Activated CD4-positive, CD25-positive, alpha-beta regulatory T cell treated with anti-CD3 and anti-CD28 coated beads, Interleukin-2, amount 50 U/mL, for 16 hours (primary cell): ENCODE results near the gene PRPF31.

Source experiments
- DNase-seq: peaks from one replicate; pipeline ENCODE4 v3.0.0-alpha.2; 2020; ENCODE audit warnings: low read depth, low spot score

Gene PRPF31

DNA sequence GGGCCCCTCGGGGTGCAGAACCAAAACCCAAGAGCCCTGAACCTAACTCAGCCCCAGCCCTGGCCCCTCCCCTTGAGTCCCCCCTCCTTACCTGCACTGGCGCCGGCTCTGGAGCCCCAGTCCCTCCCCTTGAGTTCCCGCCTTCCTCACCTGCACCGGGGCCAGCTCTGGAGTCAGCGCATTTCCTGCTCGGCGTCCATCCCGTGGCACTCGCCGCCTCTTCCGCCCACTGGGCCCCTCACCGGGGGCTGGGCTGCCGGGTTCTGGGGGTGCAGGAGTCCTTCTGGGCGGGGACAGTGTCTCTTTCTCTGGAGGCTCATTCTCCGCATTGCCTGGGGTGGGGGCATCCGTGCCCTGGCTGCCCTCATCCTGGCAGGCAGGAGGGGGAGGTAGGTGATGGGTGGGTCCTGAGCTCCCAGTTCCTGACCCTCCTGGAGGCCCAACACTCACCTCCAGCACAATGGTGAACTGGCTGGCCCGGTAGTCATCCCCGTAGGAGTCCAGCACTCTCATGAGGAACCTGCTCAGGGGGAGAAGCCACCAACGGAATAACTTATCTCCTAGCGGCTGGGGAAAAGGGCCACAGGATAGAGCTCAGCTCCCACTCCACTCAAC, 7.6 kb upstream of the PRPF31 start:
- no peak for DNase-seq

DNA sequence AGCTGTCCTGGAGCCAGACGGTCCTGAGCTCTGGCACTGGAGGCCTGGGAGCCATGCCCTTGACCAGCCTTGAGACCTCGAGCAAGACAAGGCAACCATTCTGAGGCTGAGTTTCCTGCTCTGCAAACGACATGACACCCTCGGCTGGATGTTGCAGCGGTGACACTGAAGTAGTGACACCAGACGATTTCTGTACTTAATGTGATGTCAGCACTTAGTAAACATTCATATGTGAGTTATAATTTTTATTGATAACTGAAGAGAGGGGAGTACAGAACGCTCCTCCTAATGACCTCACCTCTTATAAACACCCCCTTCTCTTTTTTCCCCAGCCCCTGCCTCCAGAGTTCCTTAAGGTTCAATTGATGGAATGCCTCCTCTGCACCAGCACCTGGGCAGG, 7.1 kb upstream of the PRPF31 start:
- DNase-seq, result no peak

DNA sequence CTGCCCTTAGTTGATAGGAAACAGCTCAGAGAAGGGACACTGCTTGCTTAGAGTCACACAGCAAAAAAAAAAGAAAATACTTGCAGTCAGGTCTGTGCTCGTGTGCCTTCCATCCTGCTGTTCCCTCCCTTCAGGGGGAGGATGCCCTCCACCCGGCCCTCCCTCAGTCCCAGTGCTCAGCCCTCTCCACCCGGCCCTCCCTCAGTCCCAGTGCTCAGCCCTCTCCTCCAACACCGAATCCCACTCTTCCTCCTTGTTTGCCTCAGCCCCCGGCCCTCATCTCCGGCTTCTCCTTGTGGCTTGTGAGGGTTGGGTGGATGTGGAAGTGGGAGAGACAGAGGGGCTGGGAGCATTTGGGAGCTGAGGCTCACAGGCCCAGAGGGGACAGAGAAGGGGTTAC, 5.9 kb upstream of the PRPF31 start:
- no peak for DNase-seq

DNA sequence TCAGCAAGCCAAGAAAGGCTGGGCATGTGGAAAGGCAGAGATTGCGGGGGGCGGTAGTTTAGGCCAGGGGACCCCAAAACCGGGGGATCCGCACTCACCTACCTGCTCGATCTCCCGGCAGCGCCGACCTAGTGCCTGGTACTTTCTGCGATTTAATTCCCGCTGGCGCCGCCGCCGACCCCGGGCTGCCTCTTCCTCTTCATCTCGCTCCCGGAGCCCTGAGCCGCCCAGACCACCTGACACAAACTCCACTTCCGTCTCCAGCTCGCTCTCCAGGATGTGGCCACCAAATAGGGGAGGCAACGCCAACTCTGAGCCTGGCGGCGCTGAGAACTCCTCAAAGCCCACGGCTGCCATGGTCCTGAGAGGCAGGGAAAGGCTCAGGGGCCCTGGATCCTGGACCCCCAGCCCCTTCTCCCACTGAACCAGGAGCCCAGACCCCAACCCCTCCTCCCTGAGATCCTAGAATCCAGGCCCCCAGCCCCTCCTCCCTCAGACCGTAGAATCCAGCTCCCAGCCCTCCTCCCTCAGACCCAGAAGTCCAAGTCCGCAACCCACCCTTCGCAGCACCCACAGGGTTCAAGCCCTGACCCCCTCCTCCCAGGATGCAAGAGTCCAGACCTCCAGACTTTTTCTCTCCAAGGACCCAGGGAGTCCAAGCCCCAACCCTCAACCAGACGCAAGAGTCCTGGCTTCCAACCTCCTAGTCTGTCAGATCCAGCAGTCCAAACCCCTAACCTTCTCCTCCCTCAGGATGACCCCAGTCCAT, 1.0 kb upstream of the PRPF31 start:
- DNase-seq, result no peak

DNA sequence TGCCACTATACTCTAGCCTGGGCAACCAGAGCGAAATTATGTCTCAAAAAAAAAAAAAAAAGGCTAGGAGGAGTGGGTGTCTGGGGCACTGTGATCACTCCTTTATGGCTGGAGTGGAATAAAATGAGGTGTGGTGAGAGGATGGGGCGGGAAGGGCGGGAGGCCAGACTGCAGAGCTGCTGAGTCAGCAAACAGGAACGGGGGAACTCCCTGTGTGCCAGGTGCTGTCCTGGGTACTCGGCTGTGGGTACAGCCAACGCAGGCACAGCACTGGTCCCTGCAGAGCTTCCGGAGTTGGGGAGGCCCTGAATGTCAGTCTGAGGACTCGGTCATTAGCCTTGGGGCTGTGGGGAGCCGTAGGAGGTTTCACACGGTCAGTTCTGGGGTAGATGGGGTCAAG, 5.7 kb downstream of the PRPF31 start:
- DNase-seq, result no peak

DNA sequence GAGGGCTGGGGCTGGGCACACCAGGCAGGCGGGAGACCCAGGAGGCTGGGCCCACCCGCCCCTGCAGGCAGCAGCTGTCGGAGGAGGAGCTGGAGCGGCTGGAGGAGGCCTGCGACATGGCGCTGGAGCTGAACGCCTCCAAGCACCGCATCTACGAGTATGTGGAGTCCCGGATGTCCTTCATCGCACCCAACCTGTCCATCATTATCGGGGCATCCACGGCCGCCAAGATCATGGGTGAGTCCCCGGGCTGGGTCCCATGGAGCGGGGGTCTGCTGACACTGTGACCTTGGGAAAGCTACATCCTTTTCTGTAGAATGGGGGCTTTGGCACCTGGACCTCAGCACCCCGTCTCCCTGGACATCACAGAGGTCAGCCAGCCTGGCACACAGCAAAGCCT, 8.1 kb downstream of the PRPF31 start:
- no peak for DNase-seq

DNA sequence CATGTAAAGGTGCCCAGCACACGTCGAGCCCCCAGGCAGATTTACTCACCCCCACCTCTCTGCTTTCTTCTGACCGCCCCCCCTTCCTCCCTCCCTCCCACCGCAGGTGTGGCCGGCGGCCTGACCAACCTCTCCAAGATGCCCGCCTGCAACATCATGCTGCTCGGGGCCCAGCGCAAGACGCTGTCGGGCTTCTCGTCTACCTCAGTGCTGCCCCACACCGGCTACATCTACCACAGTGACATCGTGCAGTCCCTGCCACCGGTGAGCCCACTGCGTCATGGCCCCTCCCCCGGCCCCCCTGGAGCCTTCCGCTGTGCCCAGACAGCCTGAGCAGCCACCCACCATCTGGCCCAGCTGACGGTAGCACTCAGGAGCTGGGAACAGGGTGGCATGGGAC, 8.8 kb downstream of the PRPF31 start:
- no peak for DNase-seq

DNA sequence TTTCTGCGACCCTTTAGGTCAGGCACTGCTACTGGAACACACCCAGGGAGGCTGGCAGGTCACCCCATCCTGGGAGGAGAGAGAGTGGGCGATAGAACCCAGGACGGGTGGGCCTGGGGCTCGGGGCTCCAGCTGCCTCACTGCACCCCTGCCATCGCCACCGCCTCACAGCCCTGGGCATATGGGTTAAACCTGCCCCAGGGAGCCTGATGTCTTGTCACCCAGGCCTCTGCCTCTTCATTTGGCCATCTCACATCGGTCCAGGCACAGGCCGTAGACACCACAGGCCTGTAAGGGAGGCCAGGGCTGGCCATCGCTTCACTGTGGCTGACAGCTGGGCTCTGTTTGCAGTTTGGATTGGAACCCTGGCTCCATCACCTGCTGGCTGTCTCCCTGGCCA, 10.2 kb downstream of the PRPF31 start:
- DNase-seq, result no peak

DNA sequence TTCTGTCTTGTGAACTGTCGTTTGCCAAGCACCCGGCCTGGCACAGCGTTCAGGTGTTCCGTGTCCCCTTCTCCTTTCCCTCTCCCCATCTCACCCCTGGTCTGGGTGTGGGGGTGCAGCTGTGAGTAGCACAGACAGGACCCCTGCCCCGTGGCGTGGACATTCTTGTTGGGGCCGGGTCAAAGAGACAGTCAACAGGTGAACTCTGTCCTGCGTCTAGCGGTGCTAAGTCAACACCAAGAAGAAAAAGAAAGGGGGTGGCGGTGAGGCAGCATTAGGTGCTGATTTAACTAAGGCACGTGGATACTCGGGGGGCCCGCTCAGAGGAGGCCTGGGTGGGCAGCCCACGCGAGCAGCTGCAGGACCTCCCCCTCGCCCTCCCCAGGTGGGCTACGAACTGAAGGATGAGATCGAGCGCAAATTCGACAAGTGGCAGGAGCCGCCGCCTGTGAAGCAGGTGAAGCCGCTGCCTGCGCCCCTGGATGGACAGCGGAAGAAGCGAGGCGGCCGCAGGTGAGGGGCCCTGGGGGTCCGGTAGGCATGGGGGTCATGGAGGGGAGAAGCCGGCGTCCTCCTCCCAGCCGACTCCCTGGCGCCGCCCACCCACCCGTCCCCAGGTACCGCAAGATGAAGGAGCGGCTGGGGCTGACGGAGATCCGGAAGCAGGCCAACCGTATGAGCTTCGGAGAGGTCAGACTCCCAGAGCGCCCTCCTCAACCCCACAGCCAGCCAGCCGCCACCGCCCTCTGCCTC, 12.3 kb downstream of the PRPF31 start:
- no peak for DNase-seq

DNA sequence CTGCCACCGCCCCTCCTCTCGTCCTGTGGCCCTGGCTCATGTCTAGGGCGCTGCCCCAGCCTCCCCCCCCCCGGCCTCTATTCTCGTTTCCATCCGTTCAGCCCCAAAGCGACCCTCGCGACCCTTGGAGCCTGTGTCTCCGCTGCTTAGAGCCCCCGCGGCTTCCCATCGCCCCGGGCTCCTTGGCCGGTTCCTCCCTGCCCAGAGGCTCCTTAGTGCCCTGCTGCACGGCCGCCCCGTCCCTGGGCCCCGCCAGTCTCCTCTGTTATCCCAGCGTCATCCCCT, 12.8 kb downstream of the PRPF31 start:
- DNase-seq, result no peak

DNA sequence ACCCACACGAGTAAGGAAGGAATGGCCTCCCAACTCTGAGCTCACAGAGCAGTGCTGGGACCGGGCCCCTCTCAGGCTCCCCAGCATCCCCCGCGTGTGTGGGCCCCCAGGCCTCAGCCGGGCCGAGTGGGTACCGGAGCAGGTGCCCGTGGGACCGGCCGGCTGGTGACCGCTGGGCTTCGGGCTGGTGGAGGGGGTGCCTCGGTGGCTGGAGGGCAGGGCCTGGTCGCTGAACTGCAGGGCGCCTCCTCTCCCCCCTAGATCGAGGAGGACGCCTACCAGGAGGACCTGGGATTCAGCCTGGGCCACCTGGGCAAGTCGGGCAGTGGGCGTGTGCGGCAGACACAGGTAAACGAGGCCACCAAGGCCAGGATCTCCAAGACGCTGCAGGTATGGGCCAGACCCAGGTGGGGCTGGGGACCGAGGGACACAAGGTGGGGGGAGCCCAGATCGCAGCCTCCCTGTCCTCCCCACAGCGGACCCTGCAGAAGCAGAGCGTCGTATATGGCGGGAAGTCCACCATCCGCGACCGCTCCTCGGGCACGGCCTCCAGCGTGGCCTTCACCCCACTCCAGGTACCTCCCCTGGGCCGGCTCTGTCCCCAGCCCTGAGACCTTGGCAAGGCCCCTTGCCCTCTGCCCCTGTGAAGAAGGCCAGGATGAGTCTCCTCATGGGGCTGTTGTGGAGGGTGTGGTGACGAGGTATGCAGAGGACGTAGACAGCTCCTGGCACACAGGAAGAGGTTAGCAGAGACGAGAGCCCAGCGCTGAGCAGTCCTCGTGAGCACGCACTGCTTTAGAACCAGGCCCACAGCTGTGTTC, 13.5 kb downstream of the PRPF31 start:
- DNase-seq, result no peak

DNA sequence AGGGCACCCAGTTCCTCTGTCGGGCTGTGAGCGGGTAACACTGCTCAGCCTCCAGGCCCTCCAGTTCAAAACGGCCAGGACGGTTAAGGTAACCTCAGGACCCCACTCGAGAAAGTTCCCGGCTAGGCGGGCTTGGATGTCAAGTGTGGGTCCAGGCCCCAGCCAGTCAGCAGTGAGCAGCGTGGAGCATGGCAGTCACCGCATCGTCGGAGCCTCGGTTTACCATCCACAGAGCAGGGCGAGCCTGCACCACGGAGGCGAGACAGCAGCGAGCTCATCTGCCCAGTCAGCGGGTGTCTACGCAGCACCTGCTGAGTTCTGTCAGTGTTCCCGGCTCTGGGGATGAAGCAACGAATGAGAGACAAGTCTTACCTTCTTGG, 14.1 kb downstream of the PRPF31 start:
- DNase-seq, result no peak

DNA sequence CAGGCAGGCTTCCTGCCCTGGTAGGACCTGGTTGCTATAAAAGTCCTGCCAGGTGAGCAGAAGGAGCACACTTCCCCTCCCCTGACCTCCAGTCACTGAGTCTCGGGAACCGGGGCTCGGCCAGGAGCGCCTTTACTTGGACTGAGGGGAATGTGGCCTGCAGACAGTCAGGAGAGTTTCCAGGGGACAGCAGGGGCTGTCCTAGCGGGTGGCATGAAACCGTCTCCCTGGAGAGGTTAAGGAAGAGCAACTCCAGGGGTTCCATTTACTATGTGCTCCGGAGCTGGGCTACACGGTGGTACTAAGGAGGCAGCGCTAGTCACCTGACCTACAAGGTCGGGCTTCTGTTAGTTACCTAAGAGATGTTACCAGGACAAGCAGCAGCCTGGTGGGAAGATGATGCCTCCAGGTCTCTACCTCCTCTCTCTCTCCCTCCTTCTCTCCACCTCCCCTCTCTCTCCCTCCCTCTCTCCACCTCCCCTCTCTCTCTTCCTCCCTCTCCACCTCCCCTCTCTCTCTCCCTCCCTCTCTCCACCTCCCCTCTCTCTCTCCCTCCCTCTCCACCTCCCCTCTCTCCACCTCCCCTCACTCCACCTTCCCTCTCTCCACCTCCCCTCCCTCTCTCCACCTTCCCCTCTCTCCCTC, 17.9 kb downstream of the PRPF31 start:
- DNase-seq, result no peak

DNA sequence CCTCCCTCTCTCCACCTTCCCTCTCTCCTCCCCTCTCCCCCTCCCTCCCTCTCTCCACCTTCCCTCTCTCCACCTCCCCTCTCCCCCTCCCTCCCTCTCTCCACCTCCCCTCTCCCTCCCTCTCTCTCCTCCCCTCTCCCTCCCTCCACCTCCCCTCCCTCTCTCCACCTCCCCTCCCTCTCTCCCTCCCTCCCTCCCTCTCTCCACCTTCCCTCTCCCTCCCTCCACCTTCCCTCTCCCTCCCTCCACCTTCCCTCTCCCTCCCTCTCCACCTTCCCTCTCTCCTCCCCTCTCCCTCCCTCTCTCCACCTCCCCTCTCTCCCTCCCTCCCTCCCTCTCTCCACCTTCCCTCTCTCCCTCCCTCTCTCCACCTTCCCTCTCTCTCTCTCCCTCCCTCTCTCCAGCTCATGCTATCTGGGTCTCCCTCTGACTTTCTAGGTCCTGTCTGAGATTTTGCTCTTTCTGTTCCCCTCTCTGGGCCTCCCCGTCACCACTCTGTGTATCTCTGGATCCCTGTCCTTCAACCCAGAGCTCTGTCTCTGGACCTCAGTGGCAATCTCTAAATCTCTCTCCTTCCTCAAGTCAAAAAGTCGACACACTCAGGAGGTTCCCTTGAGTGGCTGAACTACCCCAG, 18.5 kb downstream of the PRPF31 start:
- no peak for DNase-seq

DNA sequence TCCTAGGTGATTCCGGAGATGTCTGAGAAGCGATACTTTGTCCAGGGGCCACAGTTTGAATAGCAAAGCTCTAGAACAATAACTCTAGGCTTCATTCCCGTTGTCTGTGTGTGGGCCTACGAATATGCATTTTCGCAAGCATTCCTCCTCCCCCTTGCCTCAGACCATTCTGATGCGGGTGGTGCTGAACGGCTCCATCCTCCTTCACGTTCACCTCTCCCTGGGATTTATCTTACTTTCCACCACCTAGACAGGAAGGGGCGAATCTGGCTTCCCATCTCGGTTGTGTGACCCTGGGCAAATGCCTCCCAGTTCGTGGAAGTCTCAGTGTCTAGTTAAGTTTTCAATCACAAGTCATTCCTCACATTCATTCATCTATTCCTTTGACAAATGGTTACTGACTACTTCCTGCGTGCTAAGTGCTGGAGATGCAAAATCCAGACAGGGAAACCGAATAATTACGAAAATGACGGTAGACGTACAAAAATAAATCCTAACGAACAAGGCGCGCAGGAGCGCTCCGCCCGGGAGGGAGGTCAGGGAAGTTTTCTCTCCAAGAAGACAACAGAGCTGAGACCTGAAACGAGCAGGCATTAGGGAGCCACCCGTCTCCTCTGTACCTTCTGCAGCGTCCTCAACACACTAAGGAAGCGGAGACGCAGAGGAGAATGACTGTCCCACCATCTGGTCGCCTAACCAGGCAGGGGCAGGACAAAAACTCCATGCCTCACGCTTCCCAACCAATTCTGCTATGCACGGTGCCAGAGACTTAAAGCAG, 20.7 kb downstream of the PRPF31 start:
- no peak for DNase-seq

DNA sequence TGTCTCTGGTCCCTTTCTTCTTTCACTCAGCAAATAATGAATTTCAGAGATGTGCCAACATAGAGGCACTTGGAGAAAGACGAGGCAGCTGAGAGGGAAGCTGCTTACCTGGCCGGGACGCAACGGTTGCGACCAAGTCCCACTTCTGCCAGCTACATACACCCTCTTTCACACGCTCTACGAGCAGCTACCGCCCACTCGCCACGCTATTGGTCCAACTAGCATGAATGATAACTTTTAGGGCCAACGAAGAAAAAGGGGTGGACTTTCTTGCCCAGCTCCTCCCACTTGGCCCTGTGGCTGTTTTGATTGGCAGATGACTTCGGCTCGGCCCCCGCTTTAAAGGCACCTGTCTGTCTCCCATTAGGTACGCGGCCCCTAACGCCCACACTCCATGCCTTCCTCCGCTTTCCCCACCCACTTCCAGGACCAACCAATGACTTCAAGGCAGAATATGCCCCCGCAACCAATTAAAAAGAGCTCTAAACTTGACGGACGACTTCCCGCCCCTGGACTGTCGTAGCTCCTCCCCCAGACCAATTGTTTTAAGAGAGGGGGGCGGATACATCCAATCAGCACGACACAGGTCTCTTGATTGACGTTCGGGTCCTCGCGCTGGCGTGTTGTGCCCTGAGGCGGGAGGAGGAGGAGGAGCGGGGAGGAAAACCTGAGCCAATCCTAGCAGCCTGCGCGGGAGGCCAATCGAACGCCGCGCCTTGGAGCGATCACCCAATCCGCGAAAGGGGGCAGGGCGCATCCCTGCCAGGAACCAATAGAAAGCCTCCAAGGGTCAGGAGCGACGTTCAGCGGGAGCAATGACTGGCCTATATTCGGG, 21.5 kb downstream of the PRPF31 start:
- DNase-seq, result peak; percentile 99

DNA sequence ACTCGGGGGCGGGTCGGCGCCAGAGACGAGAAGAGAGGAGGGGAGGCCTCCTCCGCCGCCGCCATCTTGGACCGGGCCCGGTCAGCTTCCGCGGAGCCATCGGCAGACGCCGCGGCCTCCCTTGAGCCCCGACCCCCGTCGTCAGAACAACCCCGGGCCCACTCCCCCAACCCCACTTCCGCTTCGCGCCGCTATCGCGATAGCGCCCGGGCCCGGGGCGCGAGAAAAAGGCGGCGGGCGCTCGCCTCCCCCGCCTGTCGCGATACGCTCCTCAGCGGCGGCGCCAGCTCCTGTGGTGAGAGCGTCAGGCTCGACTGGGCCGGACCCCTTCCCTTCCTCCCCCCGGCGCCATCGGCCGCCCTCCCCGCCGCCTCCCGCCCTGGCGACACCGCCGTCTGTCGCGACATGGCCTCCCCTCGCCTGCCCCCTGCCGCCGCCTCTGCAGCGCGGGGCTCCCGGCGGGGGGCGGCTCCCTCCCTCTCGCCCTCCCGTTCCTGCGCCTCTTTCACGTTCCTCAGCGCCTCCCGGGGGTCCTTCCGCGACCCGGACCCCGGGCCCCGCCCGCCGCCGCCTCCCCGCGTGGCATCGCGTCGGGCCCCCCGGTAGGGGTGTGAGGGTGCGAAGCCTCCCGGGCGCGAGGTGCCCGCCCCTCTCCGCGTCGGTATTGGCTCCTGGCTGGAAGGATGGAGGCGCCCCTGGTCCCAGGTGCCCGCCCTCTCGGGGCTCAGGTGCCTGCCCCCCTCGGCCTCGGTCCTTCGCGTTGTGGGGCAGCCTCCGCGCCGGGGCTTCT, 22.3 kb downstream of the PRPF31 start, which contains the start of gene CNOT3:
Gene CNOT3 (plus strand): TSS at position 64 of the 790 bp plus-strand sequence. CDS start 5,217 bp downstream, outside the sequence.
- DNase-seq, result no peak

DNA sequence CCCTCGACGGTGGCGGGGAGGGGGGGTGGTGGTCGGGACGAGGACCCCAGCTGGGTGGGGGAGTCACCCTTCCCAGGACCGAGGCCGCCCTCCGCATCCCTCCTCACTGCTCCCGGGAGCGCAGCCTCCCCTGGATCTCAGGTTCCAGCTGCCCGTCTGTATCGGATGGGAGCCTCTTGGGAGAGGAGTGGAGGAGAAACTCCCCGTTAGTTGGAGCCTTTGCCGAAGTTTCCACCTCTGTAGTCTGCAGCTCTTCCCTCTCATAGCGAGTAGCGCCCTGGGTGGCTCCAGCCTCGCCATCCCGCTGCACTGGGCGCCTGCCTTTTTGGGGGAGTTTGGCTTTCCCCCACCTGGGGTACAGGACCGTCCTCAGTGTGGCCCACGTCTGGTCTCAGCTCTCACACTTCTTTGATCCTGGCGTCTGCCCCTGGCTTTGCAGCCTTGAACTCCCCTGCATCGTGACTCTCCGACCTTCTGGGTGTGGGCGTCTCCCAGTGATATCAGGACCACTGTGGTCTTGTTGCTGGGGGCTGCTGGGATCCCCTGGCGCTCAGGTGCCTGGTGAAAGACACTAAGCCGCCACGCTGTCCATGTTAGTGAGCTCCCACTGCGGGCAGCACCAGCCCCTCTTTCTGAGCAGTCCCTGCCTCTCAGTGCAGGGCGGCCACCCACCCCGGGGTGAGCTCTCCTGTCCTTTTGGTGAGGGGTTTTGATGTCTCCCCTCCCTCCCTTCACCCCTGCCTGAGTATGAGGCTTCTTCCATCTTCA, 23.1 kb downstream of the PRPF31 start:
- DNase-seq, result no peak
